GM18861 (cell line): Measurements from ENCODE around the gene S1PR4.
"Not testable (repeated sequence)": the region's sequence is repeated elsewhere in the genome, so short reads cannot be mapped to it uniquely, and the experiment has no call there.

Experiments used
- ATAC-seq: cut with Tn5 transposase; IDR thresholded peaks from one replicate; pipeline ENCODE4 v1.9.1; 2021; ENCODE audit not compliant: unreplicated experiment

Gene S1PR4

DNA sequence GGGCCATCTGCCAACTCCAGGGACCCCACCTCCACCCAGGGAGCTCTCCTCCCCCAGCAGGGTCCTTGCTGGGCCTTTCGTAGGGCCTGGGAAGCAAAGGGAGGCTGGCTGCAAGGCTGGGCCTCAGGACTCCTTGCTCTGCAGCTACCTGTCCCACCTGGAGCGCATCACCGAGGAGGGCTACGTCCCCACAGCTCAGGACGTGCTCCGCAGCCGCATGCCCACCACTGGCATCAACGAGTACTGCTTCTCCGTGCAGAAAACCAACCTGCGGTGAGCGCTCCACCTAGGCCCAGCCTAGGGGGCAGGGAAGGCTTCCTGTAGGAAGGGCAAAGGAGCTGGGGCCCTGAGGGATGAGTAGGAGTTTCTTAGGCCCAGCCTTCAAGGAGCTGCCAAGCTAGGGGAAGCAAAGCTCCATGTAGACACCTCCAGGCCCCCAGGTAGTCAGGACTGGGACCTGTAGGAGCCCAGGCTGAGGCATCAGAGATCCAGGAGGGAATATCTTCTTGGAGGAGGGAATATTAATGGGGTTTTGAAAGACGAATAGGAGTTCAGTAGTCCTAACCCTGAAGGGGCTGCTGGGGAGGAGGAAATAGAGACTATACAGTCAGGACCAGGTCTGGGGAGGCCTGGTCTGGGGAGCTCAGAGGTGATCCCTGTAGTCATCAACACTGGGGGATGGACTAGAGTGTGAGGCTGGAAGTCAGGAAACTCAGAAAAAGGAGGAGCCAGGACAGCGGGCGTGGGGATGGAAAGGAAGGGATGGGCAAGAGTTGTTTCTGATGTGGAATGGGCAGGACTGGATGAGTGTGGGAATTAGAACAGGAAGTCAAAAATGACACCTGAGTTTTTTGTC lies 26.8 kb upstream of the S1PR4 start:
- ATAC-seq: no peak

GRCh38 chr19:3152419-3152780 lies 26.2 kb upstream of the S1PR4 start:
- no peak for ATAC-seq

GRCh38 chr19:3153286-3154230 lies 25.0 kb upstream of the S1PR4 start:
- no peak for ATAC-seq

GRCh38 chr19:3154447-3154846 lies 24.1 kb upstream of the S1PR4 start:
- not testable (repeated sequence) for ATAC-seq

DNA sequence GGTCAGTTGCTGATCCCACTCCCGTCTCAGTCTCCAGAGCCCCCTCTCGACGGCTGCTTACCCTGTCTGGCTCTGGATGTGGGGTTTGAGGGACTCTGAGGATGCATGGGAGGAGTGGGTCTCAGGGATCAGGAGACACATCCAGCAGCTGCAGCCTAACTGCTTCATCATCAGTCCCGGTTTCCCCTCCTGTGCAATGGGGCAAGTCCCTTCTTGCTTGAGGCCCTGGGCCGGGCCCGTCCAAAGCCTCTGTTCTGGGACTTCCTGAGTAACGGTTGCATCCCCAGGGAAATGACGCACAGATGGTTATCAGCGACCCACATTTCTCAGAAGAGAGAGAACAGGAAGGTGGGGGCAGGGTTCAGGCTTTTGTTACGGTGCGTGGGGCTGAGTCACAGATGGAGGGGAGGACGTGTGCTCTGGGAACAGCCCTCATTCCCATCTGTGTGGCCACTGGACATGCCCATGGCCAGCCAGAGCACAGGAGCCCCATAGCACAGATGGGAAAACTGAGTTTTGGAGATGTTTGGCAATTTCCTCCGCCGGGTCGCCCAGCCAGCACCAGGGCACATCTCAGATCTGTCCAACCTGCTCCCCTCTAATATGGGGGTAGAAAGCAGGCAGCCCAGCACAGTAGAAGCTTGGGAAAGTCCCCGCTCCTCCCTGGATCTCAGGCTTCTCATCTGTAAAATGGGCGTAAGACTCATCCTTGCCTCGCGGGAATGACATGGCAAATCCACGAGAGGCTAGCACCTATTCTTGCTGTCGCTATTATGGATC lies 23.4 kb upstream of the S1PR4 start:
- peak; percentile 71 for ATAC-seq

- ATAC-seq: no peak
Measured at GRCh38 chr19:3157096-3157845, 21.3 kb upstream of the S1PR4 start.

GRCh38 chr19:3159565-3159964 lies 19.0 kb upstream of the S1PR4 start:
- no peak for ATAC-seq

DNA sequence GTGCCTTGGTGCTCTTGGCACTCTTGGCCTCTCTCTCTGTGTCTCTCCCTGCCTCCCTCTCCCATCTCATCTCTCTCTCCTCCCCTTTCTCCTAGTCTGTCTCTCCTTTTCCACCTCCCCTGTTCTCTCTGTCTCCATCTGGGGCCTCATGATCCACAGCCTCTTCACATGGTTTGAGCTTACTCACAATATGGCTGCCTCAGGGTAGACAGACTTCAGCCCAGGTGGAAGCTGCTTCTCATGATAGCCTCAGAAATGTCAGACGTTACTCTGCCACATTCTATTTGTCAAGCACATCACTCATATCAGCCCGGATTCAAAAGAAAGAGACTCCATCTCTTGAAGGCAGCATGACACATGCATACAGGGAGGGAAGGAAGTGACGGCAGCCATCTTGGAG lies 18.4 kb upstream of the S1PR4 start:
- ATAC-seq: no peak

DNA sequence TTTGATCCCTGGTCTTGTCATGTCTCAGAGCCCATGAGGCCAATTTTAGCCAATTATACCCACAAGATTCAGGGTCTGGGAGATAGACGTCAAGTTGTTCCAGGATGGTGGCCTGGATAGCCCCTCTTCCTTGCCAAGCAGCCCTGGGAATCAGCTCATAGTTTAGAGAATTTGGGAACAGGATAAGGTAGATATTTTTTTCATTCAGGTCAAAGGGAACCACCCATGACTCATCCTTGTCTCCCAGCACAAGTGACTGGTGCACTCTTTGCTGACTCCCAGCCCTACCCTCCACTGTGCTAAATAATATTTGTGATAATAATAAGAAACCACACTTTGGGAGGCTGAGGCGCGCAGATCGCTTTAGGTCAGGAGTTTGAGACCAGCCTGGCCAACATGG lies 17.1 kb upstream of the S1PR4 start:
- no peak for ATAC-seq

DNA sequence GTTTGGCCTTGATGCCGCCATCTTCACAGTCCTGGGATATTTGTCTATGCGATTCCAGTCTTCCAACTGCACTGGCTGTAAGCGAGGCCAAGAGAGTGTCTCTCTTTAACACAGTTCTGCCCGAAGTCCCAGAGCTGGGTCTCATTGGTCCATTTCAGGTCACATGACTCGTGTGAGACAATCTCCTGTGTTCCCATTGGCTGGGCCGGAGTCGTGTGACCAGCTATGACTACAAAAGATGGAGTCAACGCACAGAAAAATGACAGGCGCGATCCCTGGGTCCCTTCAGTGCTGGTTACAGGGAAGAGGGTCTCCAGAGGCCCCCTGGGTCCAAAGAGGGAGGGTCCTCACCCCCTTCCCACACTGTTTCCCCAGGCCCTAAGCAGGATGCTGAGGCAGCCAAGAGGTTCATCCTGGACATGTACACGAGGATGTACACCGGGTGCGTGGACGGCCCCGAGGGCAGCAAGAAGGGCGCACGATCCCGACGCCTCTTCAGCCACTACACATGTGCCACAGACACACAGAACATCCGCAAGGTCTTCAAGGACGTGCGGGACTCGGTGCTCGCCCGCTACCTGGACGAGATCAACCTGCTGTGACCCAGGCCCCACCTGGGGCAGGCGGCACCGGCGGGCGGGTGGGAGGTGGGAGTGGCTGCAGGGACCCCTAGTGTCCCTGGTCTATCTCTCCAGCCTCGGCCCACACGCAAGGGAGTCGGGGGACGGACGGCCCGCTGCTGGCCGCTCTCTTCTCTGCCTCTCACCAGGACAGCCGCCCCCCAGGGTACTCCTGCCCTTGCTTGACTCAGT lies 15.9 kb upstream of the S1PR4 start:
- ATAC-seq: no peak

GRCh38 chr19:3163230-3163886 lies 15.2 kb upstream of the S1PR4 start:
- no peak for ATAC-seq

- ATAC-seq: no peak
Measured at GRCh38 chr19:3163943-3164342, 14.6 kb upstream of the S1PR4 start.

DNA sequence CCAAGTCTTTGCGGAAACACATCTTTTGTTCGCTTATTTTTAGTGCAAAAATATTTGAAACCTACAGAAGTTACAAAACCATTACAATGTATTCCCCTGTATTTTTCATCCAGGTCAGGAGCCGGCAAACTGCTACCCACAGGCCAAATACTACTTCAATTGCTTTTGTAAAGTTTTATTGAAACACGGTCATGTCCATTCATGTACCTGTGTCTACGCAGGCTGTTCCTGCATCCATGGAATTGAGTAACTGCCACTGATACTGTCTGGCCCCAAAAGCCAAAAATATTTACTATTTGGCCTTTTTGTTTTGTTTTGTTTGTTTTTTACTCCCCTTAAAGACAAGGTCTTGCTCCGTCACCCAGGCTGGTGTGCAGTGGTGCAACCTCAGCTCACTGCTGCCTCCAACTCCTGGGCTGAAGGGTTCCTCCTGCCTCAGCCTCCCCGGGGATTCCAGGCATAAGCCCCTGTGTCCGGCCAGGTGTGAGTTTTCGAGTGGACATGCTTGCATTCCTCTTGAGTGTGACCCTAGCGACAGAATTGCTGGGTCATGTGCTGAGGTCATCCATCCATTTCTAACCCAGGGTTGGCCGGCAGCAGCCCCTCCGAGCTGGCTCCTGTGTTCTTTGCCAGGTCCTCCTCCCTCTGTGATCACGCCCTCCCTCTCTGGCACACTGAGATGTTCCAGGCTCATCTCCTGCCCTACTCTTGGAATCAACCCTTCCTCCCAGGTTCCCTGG lies 10.9 kb upstream of the S1PR4 start:
- no peak for ATAC-seq

DNA sequence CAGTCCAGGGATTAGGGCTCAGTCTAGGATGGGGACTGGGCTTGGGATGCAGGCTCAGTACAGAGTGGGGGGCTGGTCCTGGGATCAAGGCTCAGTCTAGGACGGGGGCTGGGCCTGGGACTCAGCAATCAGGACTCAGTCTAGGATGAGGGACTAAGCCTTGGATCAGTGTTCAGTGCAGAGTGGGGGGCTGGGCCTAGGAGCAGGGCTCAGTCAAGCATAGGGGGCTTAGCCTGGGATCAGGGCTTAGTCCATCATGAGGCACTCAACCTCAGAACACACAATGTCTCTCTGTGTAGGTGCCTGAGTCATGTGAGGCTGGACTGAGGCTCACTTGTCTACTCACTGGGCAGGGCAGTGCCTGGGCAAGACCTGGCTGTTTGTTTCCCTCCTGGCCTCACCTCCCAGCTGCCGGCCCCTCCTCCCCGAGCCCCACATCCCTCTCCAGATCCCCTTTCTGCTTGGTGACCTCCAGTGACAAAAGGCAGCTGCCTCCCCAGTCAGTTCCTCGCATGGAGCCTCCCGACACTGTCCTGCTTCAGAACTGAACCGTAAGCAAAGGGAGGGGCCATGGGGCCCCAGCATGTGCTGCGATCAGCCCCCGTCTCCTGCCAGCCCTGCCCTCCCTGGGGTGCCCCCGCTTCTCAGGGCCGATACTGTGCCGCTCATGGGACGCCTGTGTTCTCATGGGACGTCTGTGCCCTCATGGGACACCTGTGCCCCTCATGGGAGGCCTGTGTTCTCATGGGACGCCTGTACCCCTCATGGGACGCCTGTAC lies 6.5 kb upstream of the S1PR4 start:
- ATAC-seq: no peak

DNA sequence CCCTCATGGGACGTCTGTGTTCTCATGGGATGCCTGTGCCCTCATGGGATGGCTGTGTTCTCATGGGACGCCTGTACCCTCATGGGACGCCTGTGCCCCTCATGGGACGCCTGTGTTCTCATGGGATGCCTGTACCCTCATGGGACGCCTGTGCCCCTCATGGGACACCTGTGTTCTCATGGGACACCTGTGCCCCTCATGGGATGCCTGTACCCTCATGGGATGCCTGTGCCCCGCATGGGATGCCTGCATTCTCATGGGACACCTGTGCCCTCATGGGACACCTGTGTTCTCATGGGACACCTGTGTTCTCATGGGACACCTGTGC lies 5.9 kb upstream of the S1PR4 start:
- not testable (repeated sequence) for ATAC-seq

GRCh38 chr19:3175781-3176714 lies 2.5 kb upstream of the S1PR4 start:
- ATAC-seq: no peak
